Esophagus squamous epithelium (tissue), 4 donors: ENCODE results near the gene SECTM1.

Source experiments
- POLR2A ChIP-seq, 4 donors: fragments of 450-650 bp; IDR thresholded peaks; one replicate each; pipeline ENCODE4 v1.6.1; 2017; ENCODE audit warnings: antibody characterized with exemption in 4 of 4, mild to moderate bottlenecking in 4 of 4, moderate library complexity in 3 of 4
- TF ChIP-seq, protein P1 (sequence below), 6 experiments: fragments of 450-650 bp in 4 of 6; fragments of 200-600 bp in 2 of 6; sonication (generic) in 2 of 6; IDR thresholded peaks; one replicate each; pipeline ENCODE4 v1.5.1; 2016 to 2019; ENCODE audit warnings: antibody characterized with exemption in 6 of 6, mild to moderate bottlenecking in 4 of 6, moderate library complexity in 4 of 6

DNA sequence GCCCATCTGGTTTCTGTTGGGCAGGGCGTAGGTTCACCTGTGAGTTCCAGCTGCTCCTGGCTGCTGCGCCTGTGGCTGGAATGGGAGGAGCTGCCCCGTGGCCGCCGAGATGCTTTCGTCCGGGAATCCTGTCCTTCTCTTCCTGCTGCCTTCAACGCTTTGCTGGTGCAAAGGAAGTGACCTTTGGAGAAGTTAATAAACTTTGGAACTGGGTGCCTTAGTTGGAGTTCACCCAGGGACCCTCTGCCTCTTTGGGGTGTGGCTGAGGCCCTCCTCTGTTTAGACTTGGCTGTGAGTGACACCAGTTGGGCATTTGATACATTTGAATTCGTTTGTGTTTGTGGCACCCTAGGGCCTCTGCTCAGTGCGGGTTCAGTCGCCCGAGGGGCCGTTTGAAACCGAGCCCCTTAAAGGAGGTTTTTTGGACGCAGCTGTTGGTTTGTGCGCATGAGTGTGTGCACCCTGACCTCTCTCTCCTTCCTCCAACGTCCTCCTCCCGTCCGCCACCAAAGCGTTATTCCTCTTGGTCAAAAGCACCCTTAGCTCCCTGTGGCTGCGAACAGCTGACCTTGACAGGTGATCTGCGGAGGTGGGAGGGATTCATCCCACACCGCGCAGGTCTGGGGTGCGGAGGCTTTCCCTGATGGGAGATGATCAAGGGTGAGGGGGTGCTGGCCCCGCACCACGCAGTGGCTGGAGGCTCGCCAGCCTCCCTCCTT, 9.0 kb upstream of the SECTM1 start:
- TF ChIP-seq POLR2A (IDR thresholded peaks at IDR 0.05) = no peak
- TF ChIP-seq, protein P1, sequence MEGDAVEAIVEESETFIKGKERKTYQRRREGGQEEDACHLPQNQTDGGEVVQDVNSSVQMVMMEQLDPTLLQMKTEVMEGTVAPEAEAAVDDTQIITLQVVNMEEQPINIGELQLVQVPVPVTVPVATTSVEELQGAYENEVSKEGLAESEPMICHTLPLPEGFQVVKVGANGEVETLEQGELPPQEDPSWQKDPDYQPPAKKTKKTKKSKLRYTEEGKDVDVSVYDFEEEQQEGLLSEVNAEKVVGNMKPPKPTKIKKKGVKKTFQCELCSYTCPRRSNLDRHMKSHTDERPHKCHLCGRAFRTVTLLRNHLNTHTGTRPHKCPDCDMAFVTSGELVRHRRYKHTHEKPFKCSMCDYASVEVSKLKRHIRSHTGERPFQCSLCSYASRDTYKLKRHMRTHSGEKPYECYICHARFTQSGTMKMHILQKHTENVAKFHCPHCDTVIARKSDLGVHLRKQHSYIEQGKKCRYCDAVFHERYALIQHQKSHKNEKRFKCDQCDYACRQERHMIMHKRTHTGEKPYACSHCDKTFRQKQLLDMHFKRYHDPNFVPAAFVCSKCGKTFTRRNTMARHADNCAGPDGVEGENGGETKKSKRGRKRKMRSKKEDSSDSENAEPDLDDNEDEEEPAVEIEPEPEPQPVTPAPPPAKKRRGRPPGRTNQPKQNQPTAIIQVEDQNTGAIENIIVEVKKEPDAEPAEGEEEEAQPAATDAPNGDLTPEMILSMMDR (IDR thresholded peaks at IDR 0.05) = no peak
